Kidney capillary endothelial cell (primary cell): Measurements from ENCODE around the gene LAMA5.

Experiments
- DNase-seq: peaks from one replicate; pipeline ENCODE4 v3.0.0-alpha.2; 2018; ENCODE audit warnings: low spot score

LAMA5 gene

DNA sequence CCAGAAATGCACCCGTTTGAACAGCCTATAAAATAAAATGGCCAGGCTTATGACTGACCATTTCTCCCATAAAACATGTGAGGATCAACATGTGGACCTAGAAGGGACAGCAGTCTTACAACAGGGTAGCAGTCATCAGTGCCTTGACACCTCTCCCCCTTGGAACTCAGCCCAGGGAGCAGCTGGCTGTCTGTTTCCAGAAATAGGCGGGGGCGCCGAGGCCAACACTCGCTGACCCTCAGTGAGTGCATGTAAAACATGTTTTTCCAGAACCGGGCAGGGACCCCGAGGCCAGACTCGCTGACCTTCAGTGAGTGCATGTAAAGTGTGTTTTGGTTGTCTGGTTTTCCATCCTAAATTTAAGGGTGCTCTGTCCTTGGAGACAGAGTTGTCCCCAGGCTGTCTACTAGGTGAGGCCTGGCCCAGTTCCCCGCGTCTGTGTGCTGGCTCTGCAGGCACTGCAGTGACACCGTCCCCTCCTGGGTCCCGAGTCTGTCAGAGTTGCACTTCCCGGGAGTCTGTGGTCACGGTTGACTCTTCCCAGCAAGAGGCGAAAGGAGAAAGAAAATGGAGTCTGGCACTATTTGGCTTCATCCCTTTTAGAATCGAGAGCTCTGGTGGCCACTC is 84.1 kb downstream of the LAMA5 start:
- no peak for DNase-seq

GRCh38 chr20:62282103-62282502 is 85.0 kb downstream of the LAMA5 start:
- no peak for DNase-seq

DNA sequence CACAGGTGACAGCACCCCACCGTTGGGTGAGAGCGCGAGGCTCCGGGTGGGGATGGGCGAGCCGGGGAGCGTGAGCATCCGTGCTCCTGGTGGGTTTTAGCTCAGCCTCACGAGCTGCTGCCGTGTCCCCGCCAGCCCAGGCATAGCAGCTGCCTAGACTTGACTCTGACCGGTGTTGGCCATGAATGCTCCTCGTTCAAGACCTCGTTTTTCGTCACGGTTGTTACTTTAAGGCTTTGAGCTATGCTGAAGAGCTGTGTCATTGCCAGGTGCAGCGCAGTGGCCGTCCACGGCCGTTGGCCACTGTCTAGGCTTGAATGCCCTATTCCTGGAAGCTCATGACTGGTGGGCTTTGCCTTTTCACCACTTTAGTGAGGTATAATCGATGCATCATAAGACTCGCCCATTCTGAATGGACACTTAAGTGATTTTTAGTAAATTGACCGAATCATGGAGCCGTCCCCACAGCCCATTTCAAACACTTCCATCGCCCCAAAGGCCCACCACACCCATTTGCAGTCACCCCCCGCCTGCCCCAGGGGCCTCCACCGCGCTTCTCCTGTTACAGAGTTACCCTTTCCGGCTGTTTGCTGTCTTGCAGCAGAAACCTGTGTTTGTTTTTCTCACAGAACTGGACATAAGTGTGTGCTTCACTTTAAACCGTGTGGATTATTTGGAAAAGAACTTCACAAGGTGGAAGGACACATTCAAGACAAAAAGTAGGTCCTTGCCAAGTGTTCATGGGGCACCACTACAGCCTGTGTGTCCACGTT is 85.8 kb downstream of the LAMA5 start:
- DNase-seq = no peak

DNA sequence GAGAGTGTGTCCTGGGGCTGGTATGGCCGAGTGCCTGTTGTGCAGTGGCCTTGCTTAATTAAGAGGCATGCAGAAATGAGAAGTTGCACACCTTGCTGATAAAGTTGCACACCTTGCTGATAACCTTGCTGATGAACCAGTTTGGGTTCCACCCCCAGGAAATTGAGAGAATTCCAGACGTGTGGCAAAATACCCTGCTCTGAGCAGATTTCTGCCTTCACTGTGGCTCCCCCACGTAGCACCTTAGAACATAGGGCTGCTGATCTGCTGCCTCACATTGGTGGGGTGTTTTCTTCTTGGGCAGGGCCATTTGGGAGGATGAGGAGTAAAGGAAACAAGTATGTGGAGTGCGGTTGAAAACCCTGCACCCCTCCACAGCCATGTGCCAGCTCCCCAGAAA is 86.8 kb downstream of the LAMA5 start:
- no peak for DNase-seq

GRCh38 chr20:62277253-62277652 is 89.9 kb downstream of the LAMA5 start:
- no peak for DNase-seq

DNA sequence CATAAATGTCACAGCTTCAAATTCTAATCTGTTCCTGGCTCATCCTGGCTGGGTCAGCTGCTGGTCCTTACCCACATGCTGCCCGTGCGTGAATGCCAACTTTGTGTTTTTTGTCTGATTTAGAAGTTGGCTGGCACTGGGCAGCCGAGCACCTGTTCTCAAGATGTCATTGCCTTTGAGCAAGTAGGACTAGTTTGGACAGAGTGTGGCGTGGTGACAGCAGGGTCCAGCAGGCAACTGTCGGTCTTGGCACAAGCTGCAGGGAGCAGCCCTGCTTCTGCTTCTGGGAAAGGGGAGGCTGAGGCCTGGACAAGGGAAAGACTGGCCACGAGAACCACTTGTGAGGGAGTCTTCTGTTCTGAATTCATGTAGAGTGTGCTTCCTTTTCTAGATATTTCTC is 90.7 kb downstream of the LAMA5 start:
- no peak for DNase-seq

DNA sequence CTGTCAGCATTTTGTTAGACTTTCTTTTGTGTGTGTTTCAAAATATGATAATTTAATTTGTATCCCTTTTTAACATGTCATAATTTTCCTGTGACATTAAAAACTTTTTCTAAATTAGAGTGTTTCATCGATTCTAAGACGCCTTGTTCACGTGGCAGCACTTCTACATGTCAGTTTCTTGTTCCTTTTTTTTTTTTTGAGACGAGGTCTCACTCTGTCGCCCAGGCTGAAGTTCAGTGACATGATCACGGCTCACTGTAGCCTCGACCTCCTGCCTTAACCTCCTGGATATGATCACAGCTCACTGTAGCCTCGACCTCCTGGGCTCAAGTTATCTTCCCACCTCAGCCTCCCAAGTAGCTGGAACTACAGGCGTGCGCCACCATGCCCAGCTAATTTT is 91.9 kb downstream of the LAMA5 start:
- DNase-seq = no peak

DNA sequence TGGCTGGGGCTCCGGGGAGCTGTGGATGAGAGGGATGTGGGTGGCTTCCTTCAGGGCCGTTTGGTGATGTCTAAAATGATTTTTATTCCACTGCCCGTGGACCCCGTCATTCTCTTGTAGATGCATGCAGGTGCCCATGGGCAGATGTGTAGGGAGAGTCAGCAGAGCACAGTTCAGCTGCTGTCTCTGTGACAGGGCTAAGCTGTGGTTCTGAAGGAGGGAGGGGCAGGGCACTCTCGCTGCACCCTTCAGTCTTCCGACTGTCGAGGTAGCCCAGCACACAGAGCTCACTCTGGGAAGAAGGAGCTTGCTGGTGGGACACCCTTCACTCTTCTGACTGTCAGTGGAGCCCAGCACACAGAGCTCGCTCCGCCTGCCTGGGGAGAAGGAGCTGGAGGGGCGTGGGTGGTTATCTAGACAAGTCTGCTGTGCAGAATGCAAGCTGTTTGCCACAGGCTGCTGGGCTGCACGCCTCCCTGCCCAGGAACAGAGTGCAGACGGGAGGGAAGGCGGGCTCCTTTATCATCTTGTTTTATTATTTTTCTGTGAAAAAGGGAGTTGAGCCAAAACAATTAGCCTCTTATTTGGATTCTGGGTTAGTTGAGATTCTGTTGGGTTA is 92.7 kb downstream of the LAMA5 start:
- no peak for DNase-seq

- DNase-seq = no peak
These were observed 93.7 kb downstream of the LAMA5 start for GRCh38 chr20:62273416-62273815.

DNA sequence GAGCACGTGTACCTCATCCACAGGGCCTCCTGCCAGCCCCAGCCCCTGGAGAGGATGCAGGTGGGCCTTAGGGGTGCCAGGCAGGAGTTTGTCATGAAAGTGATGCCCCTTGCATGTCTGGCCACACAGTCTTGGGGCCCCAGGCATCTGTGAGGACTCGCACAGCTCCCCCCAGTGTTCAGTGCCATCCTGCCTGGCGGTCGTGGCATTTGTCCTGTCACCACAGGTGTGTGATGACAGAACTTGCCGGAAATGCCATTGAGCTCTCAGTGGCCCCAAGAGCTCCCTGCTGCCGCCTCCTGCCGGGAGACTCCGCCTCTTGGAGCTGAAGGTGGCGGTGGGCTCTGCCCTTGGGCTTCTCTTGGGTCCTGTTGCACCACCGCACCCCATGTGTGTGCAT is 94.9 kb downstream of the LAMA5 start:
- DNase-seq = no peak

- no peak for DNase-seq
These were observed 97.2 kb downstream of the LAMA5 start for GRCh38 chr20:62269871-62270270.

DNA sequence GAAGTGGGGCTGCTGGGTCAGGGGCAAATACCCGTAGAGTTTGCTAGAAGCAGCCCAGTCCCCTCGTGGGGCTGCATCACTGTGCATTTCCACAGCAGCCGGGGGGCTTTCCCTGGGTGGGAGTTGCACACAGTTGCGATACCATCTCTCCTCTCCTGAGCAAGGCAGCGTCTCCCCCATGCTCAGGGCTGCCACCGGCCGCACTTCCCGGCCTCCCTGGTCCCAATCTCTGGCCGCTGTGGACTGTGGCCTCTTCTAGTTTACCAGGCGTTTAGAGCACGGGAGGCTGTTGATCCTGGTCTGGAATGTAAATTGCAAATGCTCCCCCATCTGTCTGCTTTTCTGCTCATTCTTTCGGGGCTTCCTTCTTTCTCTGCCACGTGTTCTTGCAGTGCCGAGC is 97.7 kb downstream of the LAMA5 start:
- no peak for DNase-seq

GRCh38 chr20:62268228-62268900 is 98.7 kb downstream of the LAMA5 start:
- DNase-seq = no peak

- no peak for DNase-seq
These were observed 99.6 kb downstream of the LAMA5 start for GRCh38 chr20:62267543-62267942.

GRCh38 chr20:62266851-62267250 is 100.3 kb downstream of the LAMA5 start:
- DNase-seq = no peak

- DNase-seq = no peak
These were observed 100.8 kb downstream of the LAMA5 start for GRCh38 chr20:62266340-62266739.

DNA sequence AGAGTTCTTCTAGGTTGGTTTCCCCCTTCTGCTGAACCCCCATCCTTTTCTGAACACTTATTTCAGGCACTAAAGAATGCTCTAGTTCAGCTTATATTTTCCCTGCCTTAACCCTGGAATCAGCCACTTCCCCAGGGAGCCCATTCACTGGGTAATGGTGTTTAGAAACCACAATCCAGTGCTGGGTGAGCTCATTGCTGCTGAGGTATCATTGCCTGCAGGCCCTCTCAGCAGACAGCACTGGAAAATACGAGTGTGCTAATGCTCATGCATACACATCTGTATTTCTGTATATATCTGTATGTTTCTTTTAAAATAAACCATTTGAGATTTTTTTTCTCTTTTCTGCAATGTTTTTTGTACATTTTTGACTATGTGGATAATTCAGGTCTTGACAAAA is 101.7 kb downstream of the LAMA5 start:
- no peak for DNase-seq

DNA sequence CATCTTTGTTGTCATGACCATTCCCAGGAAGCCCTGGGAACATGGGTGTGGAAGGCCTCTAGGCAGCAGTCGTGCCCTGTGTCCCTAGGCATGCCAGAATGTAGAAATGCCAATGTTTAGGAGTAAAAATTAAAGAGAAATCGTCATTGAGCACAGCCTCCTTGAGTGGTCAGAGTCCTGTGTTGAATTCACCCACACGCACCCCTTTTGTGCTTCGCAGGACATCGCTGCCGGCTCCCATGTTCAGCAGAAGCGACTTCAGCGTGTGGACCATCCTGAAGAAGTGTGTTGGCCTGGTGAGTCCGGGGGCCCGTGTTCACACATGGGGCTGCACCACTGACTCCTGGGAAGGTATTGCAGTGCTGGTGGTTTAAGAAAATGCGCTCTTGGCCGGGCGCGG is 103.7 kb downstream of the LAMA5 start:
- no peak for DNase-seq

GRCh38 chr20:62262064-62262463 is 105.0 kb downstream of the LAMA5 start:
- DNase-seq = no peak

GRCh38 chr20:62259294-62259565 is 107.9 kb downstream of the LAMA5 start:
- no peak for DNase-seq
